H1 (cell line): Measurements from ENCODE around the gene SCD. TPM values are rescaled to one million over a fixed set of nuclear protein-coding genes. Genes with fewer than 3 reads are reported as not detected.

Experiments
- CEBPB ChIP-seq: IDR thresholded peaks from 2 replicates; pipeline ENCODE4 v1.6.1; 2012; ENCODE audit warnings: low read depth, low read length
- RAD21 ChIP-seq, 2 experiments: IDR thresholded peaks in 1 of 2; conservative IDR thresholded peaks in 1 of 2; 2 replicates each; pipeline ENCODE4 v1.6.1; 2011; ENCODE audit warnings: low read depth in 2 of 2, low read length in 2 of 2, improper control_type of control experiment in 1 of 2, inconsistent platforms in 1 of 2, mild to moderate bottlenecking in 1 of 2, moderate library complexity in 1 of 2
- polyA plus RNA-seq, 7 experiments: library from polyadenylated mRNA; depleted of rRNA in 3 of 7; stranded (reverse) in 5 of 7; unstranded in 2 of 7; fragments of >200 nt in 5 of 7; fragments of 200-250 nt in 2 of 7; gene quantifications; 1 replicate in 5 of 7; 2 replicates in 1 of 7; 4 replicates in 1 of 7; pipeline versions ENCODE4 v1.2.1 to v1.2.3, GENCODE V29; 2011 to 2013; ENCODE audit warnings: missing spikeins in 2 of 7, mixed read lengths in 2 of 7
- total RNA-seq: library from RNA; stranded (reverse); fragmentation: NEBNext Ultra II Directional; extraction: Animal tissue kit (Norgen Biotek cat#: 25700); gene quantifications from 2 replicates; pipeline ENCODE4 v1.2.1, GENCODE V29; 2021
- TF ChIP-seq, protein P1 (sequence below): fragments of 300-600 bp; sonication (generic); IDR thresholded peaks from 2 replicates; pipeline ENCODE4 v1.7.1; 2012; ENCODE audit warnings: low read length, moderate library complexity, mild to moderate bottlenecking, inconsistent platforms; ENCODE audit not compliant: insufficient replicate concordance

Gene SCD
- total and polyA plus RNA-seq, 2 of the 8 experiments (the other 6 are each of a cell fraction or from before 2014, with no cell fraction given): 397 to 621 TPM

DNA sequence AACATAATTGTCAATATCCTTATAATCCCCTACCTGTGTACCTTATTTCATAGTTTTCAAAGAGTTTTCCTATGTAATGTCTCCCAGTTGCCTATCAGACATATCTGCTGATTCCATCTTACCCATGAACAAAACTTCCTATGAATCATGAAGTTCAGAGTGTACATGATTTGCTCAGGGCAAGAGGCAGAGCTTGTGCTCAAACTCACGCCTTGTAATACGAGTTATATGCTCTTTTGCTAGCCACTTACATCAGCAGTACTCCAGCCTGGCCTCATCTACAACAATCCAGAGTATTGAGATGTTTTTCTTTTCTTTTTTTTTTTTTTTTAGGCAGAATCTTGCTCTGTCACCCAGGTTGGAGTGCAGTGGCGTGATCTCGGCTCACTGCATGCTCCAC, 28.8 kb upstream of the SCD start (continued):
- TF ChIP-seq, protein P1, sequence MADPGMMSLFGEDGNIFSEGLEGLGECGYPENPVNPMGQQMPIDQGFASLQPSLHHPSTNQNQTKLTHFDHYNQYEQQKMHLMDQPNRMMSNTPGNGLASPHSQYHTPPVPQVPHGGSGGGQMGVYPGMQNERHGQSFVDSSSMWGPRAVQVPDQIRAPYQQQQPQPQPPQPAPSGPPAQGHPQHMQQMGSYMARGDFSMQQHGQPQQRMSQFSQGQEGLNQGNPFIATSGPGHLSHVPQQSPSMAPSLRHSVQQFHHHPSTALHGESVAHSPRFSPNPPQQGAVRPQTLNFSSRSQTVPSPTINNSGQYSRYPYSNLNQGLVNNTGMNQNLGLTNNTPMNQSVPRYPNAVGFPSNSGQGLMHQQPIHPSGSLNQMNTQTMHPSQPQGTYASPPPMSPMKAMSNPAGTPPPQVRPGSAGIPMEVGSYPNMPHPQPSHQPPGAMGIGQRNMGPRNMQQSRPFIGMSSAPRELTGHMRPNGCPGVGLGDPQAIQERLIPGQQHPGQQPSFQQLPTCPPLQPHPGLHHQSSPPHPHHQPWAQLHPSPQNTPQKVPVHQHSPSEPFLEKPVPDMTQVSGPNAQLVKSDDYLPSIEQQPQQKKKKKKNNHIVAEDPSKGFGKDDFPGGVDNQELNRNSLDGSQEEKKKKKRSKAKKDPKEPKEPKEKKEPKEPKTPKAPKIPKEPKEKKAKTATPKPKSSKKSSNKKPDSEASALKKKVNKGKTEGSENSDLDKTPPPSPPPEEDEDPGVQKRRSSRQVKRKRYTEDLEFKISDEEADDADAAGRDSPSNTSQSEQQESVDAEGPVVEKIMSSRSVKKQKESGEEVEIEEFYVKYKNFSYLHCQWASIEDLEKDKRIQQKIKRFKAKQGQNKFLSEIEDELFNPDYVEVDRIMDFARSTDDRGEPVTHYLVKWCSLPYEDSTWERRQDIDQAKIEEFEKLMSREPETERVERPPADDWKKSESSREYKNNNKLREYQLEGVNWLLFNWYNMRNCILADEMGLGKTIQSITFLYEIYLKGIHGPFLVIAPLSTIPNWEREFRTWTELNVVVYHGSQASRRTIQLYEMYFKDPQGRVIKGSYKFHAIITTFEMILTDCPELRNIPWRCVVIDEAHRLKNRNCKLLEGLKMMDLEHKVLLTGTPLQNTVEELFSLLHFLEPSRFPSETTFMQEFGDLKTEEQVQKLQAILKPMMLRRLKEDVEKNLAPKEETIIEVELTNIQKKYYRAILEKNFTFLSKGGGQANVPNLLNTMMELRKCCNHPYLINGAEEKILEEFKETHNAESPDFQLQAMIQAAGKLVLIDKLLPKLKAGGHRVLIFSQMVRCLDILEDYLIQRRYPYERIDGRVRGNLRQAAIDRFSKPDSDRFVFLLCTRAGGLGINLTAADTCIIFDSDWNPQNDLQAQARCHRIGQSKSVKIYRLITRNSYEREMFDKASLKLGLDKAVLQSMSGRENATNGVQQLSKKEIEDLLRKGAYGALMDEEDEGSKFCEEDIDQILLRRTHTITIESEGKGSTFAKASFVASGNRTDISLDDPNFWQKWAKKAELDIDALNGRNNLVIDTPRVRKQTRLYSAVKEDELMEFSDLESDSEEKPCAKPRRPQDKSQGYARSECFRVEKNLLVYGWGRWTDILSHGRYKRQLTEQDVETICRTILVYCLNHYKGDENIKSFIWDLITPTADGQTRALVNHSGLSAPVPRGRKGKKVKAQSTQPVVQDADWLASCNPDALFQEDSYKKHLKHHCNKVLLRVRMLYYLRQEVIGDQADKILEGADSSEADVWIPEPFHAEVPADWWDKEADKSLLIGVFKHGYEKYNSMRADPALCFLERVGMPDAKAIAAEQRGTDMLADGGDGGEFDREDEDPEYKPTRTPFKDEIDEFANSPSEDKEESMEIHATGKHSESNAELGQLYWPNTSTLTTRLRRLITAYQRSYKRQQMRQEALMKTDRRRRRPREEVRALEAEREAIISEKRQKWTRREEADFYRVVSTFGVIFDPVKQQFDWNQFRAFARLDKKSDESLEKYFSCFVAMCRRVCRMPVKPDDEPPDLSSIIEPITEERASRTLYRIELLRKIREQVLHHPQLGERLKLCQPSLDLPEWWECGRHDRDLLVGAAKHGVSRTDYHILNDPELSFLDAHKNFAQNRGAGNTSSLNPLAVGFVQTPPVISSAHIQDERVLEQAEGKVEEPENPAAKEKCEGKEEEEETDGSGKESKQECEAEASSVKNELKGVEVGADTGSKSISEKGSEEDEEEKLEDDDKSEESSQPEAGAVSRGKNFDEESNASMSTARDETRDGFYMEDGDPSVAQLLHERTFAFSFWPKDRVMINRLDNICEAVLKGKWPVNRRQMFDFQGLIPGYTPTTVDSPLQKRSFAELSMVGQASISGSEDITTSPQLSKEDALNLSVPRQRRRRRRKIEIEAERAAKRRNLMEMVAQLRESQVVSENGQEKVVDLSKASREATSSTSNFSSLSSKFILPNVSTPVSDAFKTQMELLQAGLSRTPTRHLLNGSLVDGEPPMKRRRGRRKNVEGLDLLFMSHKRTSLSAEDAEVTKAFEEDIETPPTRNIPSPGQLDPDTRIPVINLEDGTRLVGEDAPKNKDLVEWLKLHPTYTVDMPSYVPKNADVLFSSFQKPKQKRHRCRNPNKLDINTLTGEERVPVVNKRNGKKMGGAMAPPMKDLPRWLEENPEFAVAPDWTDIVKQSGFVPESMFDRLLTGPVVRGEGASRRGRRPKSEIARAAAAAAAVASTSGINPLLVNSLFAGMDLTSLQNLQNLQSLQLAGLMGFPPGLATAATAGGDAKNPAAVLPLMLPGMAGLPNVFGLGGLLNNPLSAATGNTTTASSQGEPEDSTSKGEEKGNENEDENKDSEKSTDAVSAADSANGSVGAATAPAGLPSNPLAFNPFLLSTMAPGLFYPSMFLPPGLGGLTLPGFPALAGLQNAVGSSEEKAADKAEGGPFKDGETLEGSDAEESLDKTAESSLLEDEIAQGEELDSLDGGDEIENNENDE: no peak
- TF ChIP-seq RAD21 (IDR thresholded peaks at IDR 0.05 in 1 of 2, conservative IDR thresholded peaks at IDR 0.05 in 1 of 2; ENCODE audit: low read depth in 2 of 2, low read length in 2 of 2) (no peak), CEBPB (no peak)
